Gastrocnemius medialis (tissue), 4 donors: ENCODE data around the gene AGAP2. TPM values are rescaled to one million over a fixed set of nuclear protein-coding genes. Genes with fewer than 3 reads are reported as not detected.

Experiments
- ATAC-seq, 2 donors: fragments of 150-250 bp; one replicate each; pipeline ENCODE4 v1.9.1; 2016
- DNase-seq, 2 donors: peaks; one replicate each; pipeline ENCODE4 v3.0.0-alpha.2; 2019
- H3K27ac ChIP-seq, 4 donors: fragments of 200-600 bp; sonication (generic); 1 replicate in 1 of 4; 2 replicates in 3 of 4; pipeline ENCODE4 v1.5.1; 2016 to 2018; ENCODE audit warnings: mild to moderate bottlenecking in 2 of 4, moderate library complexity in 1 of 4
- H3K27me3 ChIP-seq, 3 donors: fragments of 200-600 bp; sonication (generic) in 2 of 3; 1 replicate in 1 of 3; 2 replicates in 2 of 3; pipeline versions ENCODE4 v1.5.1 to v1.6.0; 2016 to 2019; ENCODE audit warnings: mild to moderate bottlenecking in 1 of 3, moderate library complexity in 1 of 3
- H3K36me3 ChIP-seq, 2 donors: fragments of 200-600 bp; sonication (generic) in 1 of 2; one replicate each; pipeline ENCODE4 v1.5.1; 2017 to 2018
- H3K4me1 ChIP-seq, 2 donors: fragments of 200-600 bp; sonication (generic) in 1 of 2; one replicate each; pipeline ENCODE4 v1.5.1; 2016 to 2017; ENCODE audit warnings: mild to moderate bottlenecking in 2 of 2
- H3K4me3 ChIP-seq, 4 donors: fragments of 200-600 bp; sonication (generic) in 3 of 4; 1 replicate in 1 of 4; 2 replicates in 3 of 4; pipeline ENCODE4 v1.5.1; 2016 to 2019; ENCODE audit warnings: mild to moderate bottlenecking in 2 of 4
- H3K9me3 ChIP-seq, 3 donors: fragments of 200-600 bp; sonication (generic) in 2 of 3; 1 replicate in 1 of 3; 2 replicates in 2 of 3; pipeline ENCODE4 v1.5.1; 2016 to 2019
- CTCF ChIP-seq, 5 experiments: fragments of 450-650 bp in 3 of 5; fragments of 200-600 bp in 2 of 5; sonication (generic) in 2 of 5; IDR thresholded peaks in 4 of 5; conservative IDR thresholded peaks in 1 of 5; 1 replicate in 4 of 5; 2 replicates in 1 of 5; pipeline ENCODE4 v1.5.1; 2016 to 2019; ENCODE audit warnings: antibody characterized with exemption in 5 of 5, mild to moderate bottlenecking in 3 of 5, moderate library complexity in 3 of 5
- POLR2A ChIP-seq, 2 donors: fragments of 450-650 bp; IDR thresholded peaks; one replicate each; pipeline ENCODE4 v1.6.1; 2017; ENCODE audit warnings: antibody characterized with exemption in 2 of 2, mild to moderate bottlenecking in 2 of 2, moderate library complexity in 2 of 2
- in situ Hi-C, 4 donors: fragments of 200-750 bp; cut with MboI; loops; one replicate each; pipeline versions ENCODE4 v1.15.0 to v1.8.0; 2017; ENCODE audit warnings: low sequenced_read_pairs in 4 of 4
- intact Hi-C: fragments of 100-400 bp; cut with DNase I; formaldehyde crosslinking; loops from one replicate; pipeline ENCODE4 v1.15.1; 2023; ENCODE audit warnings: low total_unique reads
- total RNA-seq, 4 donors: library from RNA; depleted of rRNA; stranded (reverse); fragments of >200 nt; gene quantifications; one replicate each; pipeline versions ENCODE4 v1.1.0 to v1.2.3, GENCODE V29; 2016

AGAP2 gene
- total RNA-seq, 4 donors from 2014 or later = 1.8 to 5.4 (median 3.7) TPM

DNA sequence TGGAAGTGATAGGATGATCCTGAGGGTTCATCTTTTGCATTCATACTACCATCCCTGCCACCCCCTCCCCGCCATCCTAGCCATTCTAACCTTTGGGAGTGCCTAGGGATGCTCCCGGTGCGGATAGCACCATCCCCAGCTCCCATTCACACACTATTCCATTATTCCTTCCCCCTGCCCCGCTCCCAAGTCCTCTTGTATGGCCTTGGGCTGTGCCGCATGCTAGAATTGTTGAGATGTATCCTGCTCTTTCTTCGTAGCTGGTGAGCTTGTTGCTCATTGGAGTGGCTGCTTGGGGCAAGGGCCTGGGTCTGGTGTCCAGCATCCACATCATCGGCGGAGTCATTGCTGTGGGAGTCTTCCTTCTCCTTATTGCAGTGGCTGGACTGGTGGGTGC lies 6.9 kb upstream of the AGAP2 start:
- Histone ChIP-seq H3K36me3 (peaks cover 0 to 42% of the 10 kb centered on the region in 2 donors), H3K27me3 (peaks cover 0 to under 1% (median 0%) of the 10 kb centered on the region in 3 donors), H3K4me1 (peaks cover 6 to 12% of the 10 kb centered on the region in 2 donors), H3K4me3 (peak overlapping the region; percentile 81 to 96 (median 94)), H3K27ac (peak overlapping the region; percentile 93 to 99 (median 98)), H3K9me3 (no peaks in the 10 kb centered on the region)
- TF ChIP-seq POLR2A (IDR thresholded peaks at IDR 0.05) = no peak
- TF ChIP-seq CTCF (IDR thresholded peaks at IDR 0.05 in 4 of 5, conservative IDR thresholded peaks at IDR 0.05 in 1 of 5) = no peak
- intact Hi-C loops (loop anchor here (2.0 to 5.0 kb wide), 2 partner anchors 37 to 223 kb away; partner anchors contain the start of genes MBD6 and TSFM), in situ Hi-C loops (no loop called here)
- ATAC-seq (no peak), DNase-seq (no peak)

DNA sequence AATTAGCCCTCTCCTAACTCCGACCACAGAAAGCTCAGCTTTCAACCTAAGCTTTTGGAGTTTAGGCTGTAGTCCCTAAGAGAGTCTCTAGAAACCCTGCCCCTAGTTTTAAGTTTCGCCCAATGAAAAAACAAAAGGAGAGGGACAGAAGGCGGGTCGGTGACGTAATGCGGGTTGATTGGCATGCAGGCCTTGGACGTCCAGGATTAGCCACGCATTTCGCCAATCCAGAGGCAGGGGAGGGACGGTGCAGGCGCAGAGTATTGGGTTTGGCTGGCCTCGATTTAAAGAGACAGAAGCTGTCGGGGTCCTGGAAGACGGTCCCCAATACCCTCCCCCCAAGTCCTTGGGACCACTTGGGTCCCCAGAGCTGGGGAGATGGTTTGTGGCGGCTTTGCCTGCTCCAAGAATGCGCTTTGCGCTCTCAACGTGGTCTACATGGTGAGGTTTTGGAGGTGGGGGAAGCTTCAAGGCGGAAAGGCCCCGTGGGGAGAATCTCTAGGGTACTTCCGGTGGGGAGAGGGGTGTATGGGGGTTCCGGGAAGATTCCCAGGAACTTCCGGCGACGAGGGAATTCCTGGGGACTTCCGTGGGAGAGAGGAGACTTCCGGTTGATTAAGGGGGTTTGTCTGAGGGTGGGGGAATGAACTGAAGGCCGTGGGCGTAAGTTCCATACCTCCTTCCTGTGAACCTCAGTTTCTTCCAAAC lies 6.4 kb upstream of the AGAP2 start, which contains the start of gene TSPAN31:
Gene TSPAN31, plus strand, starts transcription at position 263 of the 708 bp plus-strand sequence. Its CDS starts 116 bp downstream, at position 379.
- peak; percentile 49 to 65 for TF ChIP-seq POLR2A (IDR thresholded peaks at IDR 0.05)
- TF ChIP-seq CTCF (IDR thresholded peaks at IDR 0.05 in 4 of 5, conservative IDR thresholded peaks at IDR 0.05 in 1 of 5) = peak in 1 of 5 experiments; percentile 11
- Histone ChIP-seq H3K36me3 (peaks cover 0 to 37% of the 10 kb centered on the region in 2 donors), H3K27ac (peak within 1 kb of the TSS; percentile 93 to 99 (median 98)), H3K9me3 (no peaks in the 10 kb centered on the region), H3K27me3 (peaks cover 0 to 6% (median 3%) of the 10 kb centered on the region in 3 donors), H3K4me3 (peak within 1 kb of the TSS; percentile 81 to 96 (median 94)), H3K4me1 (peaks cover 6 to 12% of the 10 kb centered on the region in 2 donors)
- in situ Hi-C loops (no loop called here), intact Hi-C loops (loop anchor here (2.0 to 5.0 kb wide), 2 partner anchors 37 to 222 kb away; partner anchors contain the start of genes MBD6 and TSFM)
- peak; percentile 97 to 98 for ATAC-seq
- DNase-seq = peak; percentile 96 to 97

GRCh38 chr12:57744194-57744776 lies 5.7 kb upstream of the AGAP2 start:
- Histone ChIP-seq H3K4me1 (peaks cover 6 to 12% of the 10 kb centered on the region in 2 donors), H3K36me3 (peaks cover 0 to 30% of the 10 kb centered on the region in 2 donors), H3K27me3 (peaks cover 4 to 12% (median 10%) of the 10 kb centered on the region in 3 donors), H3K4me3 (peak overlapping the region; percentile 81 to 96 (median 94)), H3K9me3 (no peaks in the 10 kb centered on the region), H3K27ac (peak overlapping the region; percentile 93 to 99 (median 98))
- no peak for TF ChIP-seq POLR2A (IDR thresholded peaks at IDR 0.05)
- no peak for TF ChIP-seq CTCF (IDR thresholded peaks at IDR 0.05 in 4 of 5, conservative IDR thresholded peaks at IDR 0.05 in 1 of 5)
- peak in 1 of 2 donors; percentile 68 for DNase-seq
- in situ Hi-C loops = no loop called here
- ATAC-seq = peak; percentile 7 to 66
- intact Hi-C loops = loop anchor here (2.0 kb wide), 1 partner anchor 221 kb away; the partner anchor contains the start of gene MBD6

DNA sequence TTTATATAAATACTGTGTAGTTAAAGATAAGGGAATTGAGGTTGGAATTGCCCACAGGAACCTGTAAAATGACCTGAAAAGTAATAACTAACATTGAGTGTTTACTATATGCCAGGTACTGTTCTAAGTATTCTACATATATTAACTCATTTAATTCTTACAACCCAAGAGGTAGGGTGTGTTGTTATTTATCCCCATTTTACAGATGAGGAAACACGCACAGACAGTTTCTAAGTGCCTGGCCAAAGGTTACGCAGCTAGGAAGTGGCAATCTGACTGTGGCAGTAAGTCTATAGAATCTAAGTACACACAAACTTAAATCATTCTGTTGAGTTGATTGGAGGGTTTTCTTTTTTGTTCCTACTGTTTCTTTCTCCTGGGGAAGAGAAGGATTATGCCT lies 5.2 kb upstream of the AGAP2 start:
- no peaks in the 10 kb centered on the region for H3K9me3 ChIP-seq
- H3K27me3 ChIP-seq = peaks cover 9 to 18% (median 15%) of the 10 kb centered on the region in 3 donors
- TF ChIP-seq POLR2A (IDR thresholded peaks at IDR 0.05) (no peak), CTCF (IDR thresholded peaks at IDR 0.05 in 4 of 5, conservative IDR thresholded peaks at IDR 0.05 in 1 of 5) (no peak)
- H3K4me1 ChIP-seq = peaks cover 10 to 12% of the 10 kb centered on the region in 2 donors
- peak overlapping the region; percentile 93 to 99 (median 98) for H3K27ac ChIP-seq
- peak overlapping the region in 1 of 4 donors; percentile 81 for H3K4me3 ChIP-seq
- in situ Hi-C loops (no loop called here), intact Hi-C loops (loop anchor here (2.0 kb wide), 1 partner anchor 221 kb away; the partner anchor contains the start of gene MBD6)
- H3K36me3 ChIP-seq = peaks cover 0 to 25% of the 10 kb centered on the region in 2 donors
- ATAC-seq (no peak), DNase-seq (no peak)
